ENCODE measurements around the gene GPR152.
A peak's percentile ranks its signal among the peaks of the same experiment; 100 is the strongest.

The GPR152 gene

DNA sequence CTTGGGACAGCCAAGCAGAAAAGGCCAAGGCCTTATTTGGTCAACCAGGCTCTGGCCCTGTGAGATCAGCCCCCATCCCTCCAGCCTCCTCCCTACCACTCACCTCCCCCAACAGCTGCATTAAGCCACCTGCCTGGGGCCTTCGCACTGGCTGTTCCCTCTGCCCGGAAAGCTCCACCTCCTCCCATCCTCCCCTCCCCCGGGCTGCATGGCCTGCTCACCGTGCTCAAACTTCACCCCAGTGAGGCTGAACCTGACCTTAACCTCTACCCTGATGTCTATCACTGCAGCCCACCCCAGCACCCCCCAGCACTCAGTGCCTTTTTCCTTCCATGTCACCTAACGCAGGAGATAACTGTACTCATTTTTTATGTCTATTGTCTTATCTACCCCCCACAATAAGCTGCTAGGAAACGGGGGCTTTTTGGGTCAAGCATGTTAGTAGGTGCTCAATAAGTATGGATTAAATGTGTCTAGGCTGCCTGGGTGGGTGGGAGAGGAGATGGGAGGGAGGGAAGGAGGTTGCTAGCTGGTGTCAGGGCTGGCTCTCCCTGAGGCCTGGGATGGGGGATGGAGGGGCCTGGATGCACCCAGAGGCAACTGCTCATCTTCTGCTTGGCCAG, 16.0 kb downstream of the GPR152 start:
- H3K4me3 ChIP-seq (ENCODE audit: low read depth, low read length) = no peak overlapping the region
- H3K27me3 ChIP-seq (ENCODE audit: control insufficient read depth, insufficient read depth, low read length) = no peaks in the 10 kb centered on the region
- peak overlapping the region; percentile 90 for H3K27ac ChIP-seq (ENCODE audit: low read depth, low read length)
- H3K9me3 ChIP-seq (ENCODE audit: control insufficient read depth, insufficient read depth, low read length) = no peaks in the 10 kb centered on the region
- H3K9ac ChIP-seq (ENCODE audit: low read depth, low read length) = peak overlapping the region; percentile 41; the same call in 1 of the 2 replicates
- H3K4me1 ChIP-seq (ENCODE audit: control insufficient read depth, insufficient read depth, low read length) = peaks cover 17% of the 10 kb centered on the region
- peaks cover 73% of the 10 kb centered on the region for H3K36me3 ChIP-seq (ENCODE audit: control insufficient read depth, insufficient read depth, low read length)

- Histone ChIP-seq H3K36me3 (ENCODE audit: control insufficient read depth, insufficient read depth, low read length) (peaks cover 70% of the 10 kb centered on the region), H3K4me3 (ENCODE audit: low read depth, low read length) (no peak overlapping the region), H3K9me3 (ENCODE audit: control insufficient read depth, insufficient read depth, low read length) (no peaks in the 10 kb centered on the region), H3K27ac (ENCODE audit: low read depth, low read length) (peak overlapping the region; percentile 90), H3K27me3 (ENCODE audit: control insufficient read depth, insufficient read depth, low read length) (no peaks in the 10 kb centered on the region), H3K4me1 (ENCODE audit: control insufficient read depth, insufficient read depth, low read length) (peaks cover 17% of the 10 kb centered on the region), H3K9ac (ENCODE audit: low read depth, low read length) (peak overlapping the region; percentile 60)
These were observed 16.6 kb downstream of the GPR152 start for GRCh38 chr11:67435727-67436458.

DNA sequence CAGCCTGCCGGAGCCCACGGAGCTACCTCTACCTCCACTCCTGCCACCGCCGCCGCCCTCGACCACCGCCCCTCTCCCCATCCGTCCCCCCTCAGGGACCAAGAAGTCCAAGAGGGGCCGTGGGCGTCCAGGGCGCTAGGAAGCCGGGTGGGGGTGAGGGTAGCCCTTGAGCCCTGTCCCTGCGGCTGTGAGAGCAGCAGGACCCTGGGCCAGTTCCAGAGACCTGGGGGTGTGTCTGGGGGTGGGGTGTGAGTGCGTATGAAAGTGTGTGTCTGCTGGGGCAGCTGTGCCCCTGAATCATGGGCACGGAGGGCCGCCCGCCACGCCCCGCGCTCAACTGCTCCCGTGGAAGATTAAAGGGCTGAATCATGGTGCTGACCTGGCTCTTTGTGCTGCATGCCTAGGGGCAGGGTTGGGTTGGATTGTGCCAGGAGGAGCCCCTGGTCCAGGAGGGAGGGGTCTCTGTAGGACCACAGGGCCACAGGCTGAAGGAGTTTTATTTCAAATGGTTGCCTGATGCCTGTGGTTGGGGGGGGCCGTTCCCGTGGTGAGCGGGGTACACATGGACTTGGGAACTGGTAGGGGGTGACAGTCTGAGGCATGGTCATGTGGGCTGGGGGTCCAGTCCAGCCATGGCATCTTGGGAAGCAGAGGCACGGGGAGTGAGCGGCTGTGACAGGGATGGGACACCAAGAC, 17.4 kb downstream of the GPR152 start:
- Histone ChIP-seq H3K27ac (ENCODE audit: low read depth, low read length) (peak overlapping the region; percentile 14), H3K36me3 (ENCODE audit: control insufficient read depth, insufficient read depth, low read length) (peaks cover 65% of the 10 kb centered on the region), H3K9ac (ENCODE audit: low read depth, low read length) (no peak overlapping the region), H3K4me1 (ENCODE audit: control insufficient read depth, insufficient read depth, low read length) (peaks cover 17% of the 10 kb centered on the region), H3K4me3 (ENCODE audit: low read depth, low read length) (no peak overlapping the region), H3K9me3 (ENCODE audit: control insufficient read depth, insufficient read depth, low read length) (no peaks in the 10 kb centered on the region), H3K27me3 (ENCODE audit: control insufficient read depth, insufficient read depth, low read length) (no peaks in the 10 kb centered on the region)

- Histone ChIP-seq H3K4me1 (ENCODE audit: control insufficient read depth, insufficient read depth, low read length) (peaks cover 17% of the 10 kb centered on the region), H3K9ac (ENCODE audit: low read depth, low read length) (no peak overlapping the region), H3K36me3 (ENCODE audit: control insufficient read depth, insufficient read depth, low read length) (peaks cover 58% of the 10 kb centered on the region)
These were observed 18.1 kb downstream of the GPR152 start for GRCh38 chr11:67434395-67434881.

GRCh38 chr11:67433536-67434394, 18.8 kb downstream of the GPR152 start:
- Histone ChIP-seq H3K4me1 (ENCODE audit: control insufficient read depth, insufficient read depth, low read length) (peaks cover 17% of the 10 kb centered on the region), H3K4me3 (ENCODE audit: low read depth, low read length) (no peak overlapping the region), H3K27me3 (ENCODE audit: control insufficient read depth, insufficient read depth, low read length) (no peaks in the 10 kb centered on the region), H3K9ac (ENCODE audit: low read depth, low read length) (no peak overlapping the region), H3K27ac (ENCODE audit: low read depth, low read length) (no peak overlapping the region), H3K9me3 (ENCODE audit: control insufficient read depth, insufficient read depth, low read length) (no peaks in the 10 kb centered on the region), H3K36me3 (ENCODE audit: control insufficient read depth, insufficient read depth, low read length) (peaks cover 52% of the 10 kb centered on the region)

More at GRCh38 chr11:67434395-67434881, 18.1 kb downstream of the GPR152 start:
- H3K4me3 ChIP-seq (ENCODE audit: low read depth, low read length) = no peak overlapping the region
- no peaks in the 10 kb centered on the region for H3K27me3 ChIP-seq (ENCODE audit: control insufficient read depth, insufficient read depth, low read length)
- H3K27ac ChIP-seq (ENCODE audit: low read depth, low read length) = no peak overlapping the region
- H3K9me3 ChIP-seq (ENCODE audit: control insufficient read depth, insufficient read depth, low read length) = no peaks in the 10 kb centered on the region

DNA sequence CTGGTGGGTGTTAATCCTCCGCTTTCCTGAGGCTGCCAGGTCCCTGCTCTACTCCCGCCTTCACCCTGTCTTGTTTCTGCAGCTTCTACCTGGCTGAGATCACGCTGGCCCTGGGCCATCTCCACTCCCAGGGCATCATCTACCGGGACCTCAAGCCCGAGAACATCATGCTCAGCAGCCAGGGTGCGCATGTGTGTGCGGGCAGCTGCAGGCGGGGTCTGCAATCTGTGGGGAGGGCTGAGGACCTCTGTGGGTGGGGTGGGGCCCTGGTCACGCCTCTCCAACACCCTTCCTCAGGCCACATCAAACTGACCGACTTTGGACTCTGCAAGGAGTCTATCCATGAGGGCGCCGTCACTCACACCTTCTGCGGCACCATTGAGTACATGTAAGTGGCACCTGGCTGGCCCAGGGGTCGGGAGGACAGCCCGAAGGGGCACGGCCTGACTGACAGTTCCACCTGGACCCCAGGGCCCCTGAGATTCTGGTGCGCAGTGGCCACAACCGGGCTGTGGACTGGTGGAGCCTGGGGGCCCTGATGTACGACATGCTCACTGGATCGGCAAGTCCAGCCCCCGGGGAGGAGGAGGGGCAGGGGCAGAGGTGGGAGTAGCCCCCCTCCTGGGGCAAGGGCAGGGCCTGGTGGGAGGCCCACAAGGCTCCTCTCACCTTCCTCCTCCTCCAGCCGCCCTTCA, 19.7 kb downstream of the GPR152 start:
- H3K36me3 ChIP-seq (ENCODE audit: control insufficient read depth, insufficient read depth, low read length) = peaks cover 43% of the 10 kb centered on the region
- no peak overlapping the region for H3K27ac ChIP-seq (ENCODE audit: low read depth, low read length)
- H3K4me3 ChIP-seq (ENCODE audit: low read depth, low read length) = no peak overlapping the region
- no peak overlapping the region for H3K9ac ChIP-seq (ENCODE audit: low read depth, low read length)
- H3K9me3 ChIP-seq (ENCODE audit: control insufficient read depth, insufficient read depth, low read length) = no peaks in the 10 kb centered on the region
- H3K27me3 ChIP-seq (ENCODE audit: control insufficient read depth, insufficient read depth, low read length) = no peaks in the 10 kb centered on the region
- peaks cover 14% of the 10 kb centered on the region for H3K4me1 ChIP-seq (ENCODE audit: control insufficient read depth, insufficient read depth, low read length)

GRCh38 chr11:67431346-67432249, 20.9 kb downstream of the GPR152 start:
- H3K9ac ChIP-seq (ENCODE audit: low read depth, low read length) = no peak overlapping the region
- H3K4me1 ChIP-seq (ENCODE audit: control insufficient read depth, insufficient read depth, low read length) = peaks cover 8% of the 10 kb centered on the region
- H3K27me3 ChIP-seq (ENCODE audit: control insufficient read depth, insufficient read depth, low read length) = no peaks in the 10 kb centered on the region
- H3K36me3 ChIP-seq (ENCODE audit: control insufficient read depth, insufficient read depth, low read length) = peaks cover 40% of the 10 kb centered on the region
- H3K4me3 ChIP-seq (ENCODE audit: low read depth, low read length) = no peak overlapping the region
- H3K9me3 ChIP-seq (ENCODE audit: control insufficient read depth, insufficient read depth, low read length) = no peaks in the 10 kb centered on the region
- H3K27ac ChIP-seq (ENCODE audit: low read depth, low read length) = no peak overlapping the region

GRCh38 chr11:67429722-67430121, 22.8 kb downstream of the GPR152 start:
- no peak overlapping the region for H3K4me3 ChIP-seq (ENCODE audit: low read depth, low read length)
- peaks cover 35% of the 10 kb centered on the region for H3K36me3 ChIP-seq (ENCODE audit: control insufficient read depth, insufficient read depth, low read length)
- no peak overlapping the region for H3K9ac ChIP-seq (ENCODE audit: low read depth, low read length)
- 0 out of 2 replicates have a peak, but pooled peaks cover 4% of the 10 kb centered on the region for H3K4me1 ChIP-seq (ENCODE audit: control insufficient read depth, insufficient read depth, low read length)
- H3K27ac ChIP-seq (ENCODE audit: low read depth, low read length) = no peak overlapping the region
- no peaks in the 10 kb centered on the region for H3K27me3 ChIP-seq (ENCODE audit: control insufficient read depth, insufficient read depth, low read length)
- H3K9me3 ChIP-seq (ENCODE audit: control insufficient read depth, insufficient read depth, low read length) = no peaks in the 10 kb centered on the region

DNA sequence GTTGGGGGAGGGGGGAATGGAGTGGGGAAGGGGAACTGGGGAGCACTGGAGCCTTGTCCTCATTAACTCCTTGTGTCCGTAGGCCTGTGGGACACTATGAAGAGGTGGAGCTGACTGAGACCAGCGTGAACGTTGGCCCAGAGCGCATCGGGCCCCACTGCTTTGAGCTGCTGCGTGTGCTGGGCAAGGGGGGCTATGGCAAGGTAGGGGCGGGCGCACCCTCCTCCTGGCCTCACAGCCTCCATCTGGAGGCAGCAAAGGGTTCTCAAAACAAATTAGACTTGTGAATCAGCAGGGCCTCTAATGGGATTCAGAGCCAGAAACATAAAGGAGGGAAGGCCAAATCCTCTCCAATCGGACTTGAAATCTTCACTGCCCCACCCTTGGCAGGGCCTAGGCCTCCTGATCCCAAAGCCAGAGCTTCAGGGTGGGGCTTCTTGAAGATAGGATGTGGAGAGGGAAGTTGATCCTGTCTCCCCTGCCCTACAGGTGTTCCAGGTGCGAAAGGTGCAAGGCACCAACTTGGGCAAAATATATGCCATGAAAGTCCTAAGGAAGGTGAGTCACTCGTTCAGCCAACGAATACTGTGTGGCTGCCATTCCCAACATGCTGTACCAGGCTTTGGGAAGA, 23.4 kb downstream of the GPR152 start:
- no peak overlapping the region for H3K9ac ChIP-seq (ENCODE audit: low read depth, low read length)

More for the DNA sequence above, 23.4 kb downstream of the GPR152 start:
- Histone ChIP-seq H3K9me3 (ENCODE audit: control insufficient read depth, insufficient read depth, low read length) (no peaks in the 10 kb centered on the region), H3K4me1 (ENCODE audit: control insufficient read depth, insufficient read depth, low read length) (0 out of 2 replicates have a peak, but pooled peaks cover 4% of the 10 kb centered on the region), H3K27ac (ENCODE audit: low read depth, low read length) (no peak overlapping the region), H3K36me3 (ENCODE audit: control insufficient read depth, insufficient read depth, low read length) (peaks cover 29% of the 10 kb centered on the region), H3K27me3 (ENCODE audit: control insufficient read depth, insufficient read depth, low read length) (no peaks in the 10 kb centered on the region), H3K4me3 (ENCODE audit: low read depth, low read length) (peak overlapping the region; percentile 89)
